ENCODE results near the gene ADAMTS16.
"Not testable (repeated sequence)": the region's sequence is repeated elsewhere in the genome, so short reads cannot be mapped to it uniquely, and the experiment has no call there.

Gene ADAMTS16

GRCh38 chr5:5139777-5140478 lies at the start of gene ADAMTS16:
TSS of gene ADAMTS16 (plus strand) at chr5:5140330. CDS start at chr5:5140468, 138 bp downstream.
- DNase-seq = no peak

- no peak for DNase-seq
Measured at GRCh38 chr5:5092149-5092548, 48.0 kb upstream of the ADAMTS16 start.

GRCh38 chr5:5100635-5101034 lies 39.5 kb upstream of the ADAMTS16 start:
- no peak for DNase-seq

- DNase-seq = no peak
Measured at GRCh38 chr5:5101676-5102075, 38.5 kb upstream of the ADAMTS16 start.

- DNase-seq = no peak
Measured at GRCh38 chr5:5103245-5103644, 36.9 kb upstream of the ADAMTS16 start.

GRCh38 chr5:5104550-5104949 lies 35.6 kb upstream of the ADAMTS16 start:
- DNase-seq = no peak

GRCh38 chr5:5105531-5105930 lies 34.6 kb upstream of the ADAMTS16 start:
- DNase-seq = no peak

- DNase-seq = no peak
Measured at GRCh38 chr5:5116956-5117355, 23.2 kb upstream of the ADAMTS16 start.

GRCh38 chr5:5122776-5123175 lies 17.4 kb upstream of the ADAMTS16 start:
- DNase-seq = no peak

GRCh38 chr5:5124231-5124630 lies 15.9 kb upstream of the ADAMTS16 start:
- no peak for DNase-seq

- DNase-seq = no peak
Measured at GRCh38 chr5:5126444-5126843, 13.7 kb upstream of the ADAMTS16 start.

GRCh38 chr5:5128766-5129165 lies 11.4 kb upstream of the ADAMTS16 start:
- DNase-seq = no peak

GRCh38 chr5:5132234-5132633 lies 7.9 kb upstream of the ADAMTS16 start:
- no peak for DNase-seq

- no peak for DNase-seq
Measured at GRCh38 chr5:5132693-5133295, 7.3 kb upstream of the ADAMTS16 start.

GRCh38 chr5:5134107-5134506 lies 6.0 kb upstream of the ADAMTS16 start:
- DNase-seq = no peak

- no peak for DNase-seq
Measured at GRCh38 chr5:5135957-5136676, 4.0 kb upstream of the ADAMTS16 start.

- DNase-seq = not testable (repeated sequence)
Measured at GRCh38 chr5:5137851-5138250, 2.3 kb upstream of the ADAMTS16 start.

GRCh38 chr5:5139336-5139776 lies 774 bp upstream of the ADAMTS16 start:
- no peak for DNase-seq

- no peak for DNase-seq
Measured at GRCh38 chr5:5140479-5141338, 579 bp downstream of the ADAMTS16 start.

- no peak for DNase-seq
Measured at GRCh38 chr5:5141339-5141599, 1.1 kb downstream of the ADAMTS16 start.

GRCh38 chr5:5141625-5142525 lies 1.7 kb downstream of the ADAMTS16 start:
- peak; percentile 88 for DNase-seq

- DNase-seq = no peak
Measured at GRCh38 chr5:5144441-5144840, 4.3 kb downstream of the ADAMTS16 start.
